ENCODE results near the gene LPCAT4. TPM values are rescaled to one million over a fixed set of nuclear protein-coding genes. Genes with fewer than 3 reads are reported as not detected.

LPCAT4 gene
- total and polyA plus RNA-seq, 4 donors, result 1.1 to 2.4 (median 1.8) TPM

DNA sequence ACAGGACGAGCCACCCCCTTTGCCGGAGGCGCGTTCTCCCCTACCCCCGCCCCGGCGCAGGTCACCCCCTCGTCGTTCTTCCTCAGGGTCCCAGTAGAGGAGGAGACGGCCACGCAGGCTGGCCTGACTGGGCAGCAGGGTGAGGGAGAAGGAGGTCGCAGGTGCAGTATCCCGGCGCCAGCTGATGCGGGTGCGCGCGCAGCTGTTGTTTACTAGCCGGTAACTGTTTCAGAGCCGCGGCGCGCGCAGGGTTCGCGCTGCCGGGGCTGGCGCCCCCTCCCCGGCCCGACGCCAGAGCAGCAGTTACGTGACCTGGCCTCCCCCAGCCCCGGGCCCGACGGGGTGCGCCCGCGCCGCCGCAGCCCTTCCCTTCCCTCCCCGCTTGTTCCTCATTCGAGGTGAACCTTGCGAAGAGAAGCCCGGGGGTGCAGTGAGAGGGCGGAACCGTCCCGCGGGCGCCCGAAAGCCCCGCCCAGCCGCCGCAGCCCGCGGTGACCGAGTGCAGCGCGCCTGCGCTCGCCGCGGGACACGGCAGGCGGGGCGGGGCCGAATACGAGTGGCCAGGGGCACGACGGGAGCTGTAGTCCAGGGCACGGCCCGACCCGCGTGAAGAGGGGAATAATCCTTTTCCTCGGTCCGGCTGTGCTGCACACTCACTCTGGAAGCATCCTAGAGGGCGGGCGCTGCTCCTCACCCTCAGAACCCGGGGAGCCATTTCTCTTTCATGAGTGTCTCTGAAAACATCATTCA is 29.3 kb downstream of the LPCAT4 start, which contains the start of gene SLC12A6:
Gene SLC12A6, minus strand, starts transcription at position 225 of the 750 bp plus-strand sequence. CDS start 1,101 bp downstream, outside the sequence.
- peaks cover 0 to 16% (median 10%) of the 10 kb centered on the region in 4 donors for H3K4me1 ChIP-seq (ENCODE audit: control insufficient read depth in 4 of 4, insufficient read depth in 4 of 4, low read length in 3 of 4)
- H3K36me3 ChIP-seq (ENCODE audit: control insufficient read depth in 4 of 4, insufficient read depth in 3 of 4, low read depth in 1 of 4, low read length in 3 of 4), result peaks cover 0 to 6% (median 1%) of the 10 kb centered on the region in 4 donors
- peak within 1 kb of the TSS; percentile 64 to 71 for H3K9ac ChIP-seq (ENCODE audit: low read depth in 1 of 2, low read length in 2 of 2)
- WGBS, result under 1% methylated on average over 78 of the region's 78 CpGs
- TF ChIP-seq FOXA2 (IDR thresholded peaks at IDR 0.05) (peak; percentile 19), TAF1 (conservative IDR thresholded peaks at IDR 0.05) (peak; percentile 20)
- TF ChIP-seq, protein P1, sequence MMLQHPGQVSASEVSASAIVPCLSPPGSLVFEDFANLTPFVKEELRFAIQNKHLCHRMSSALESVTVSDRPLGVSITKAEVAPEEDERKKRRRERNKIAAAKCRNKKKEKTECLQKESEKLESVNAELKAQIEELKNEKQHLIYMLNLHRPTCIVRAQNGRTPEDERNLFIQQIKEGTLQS (IDR thresholded peaks at IDR 0.05), result no peak
- DNase-seq (ENCODE audit: low spot score), result peak; percentile 91
- H3K9me3 ChIP-seq (ENCODE audit: control insufficient read depth in 4 of 4, low read length in 3 of 4), result no peaks in the 10 kb centered on the region
- peak within 1 kb of the TSS; percentile 73 to 92 for H3K27ac ChIP-seq (ENCODE audit: low read depth in 1 of 2, low read length in 2 of 2)
- H3K27me3 ChIP-seq (ENCODE audit: control insufficient read depth in 4 of 4, insufficient read depth in 4 of 4, low read length in 3 of 4), result no peaks in the 10 kb centered on the region
- H3K4me3 ChIP-seq (ENCODE audit: low read depth in 1 of 3, low read length in 3 of 3), result peak within 1 kb of the TSS; percentile 64 to 89 (median 80)

DNA sequence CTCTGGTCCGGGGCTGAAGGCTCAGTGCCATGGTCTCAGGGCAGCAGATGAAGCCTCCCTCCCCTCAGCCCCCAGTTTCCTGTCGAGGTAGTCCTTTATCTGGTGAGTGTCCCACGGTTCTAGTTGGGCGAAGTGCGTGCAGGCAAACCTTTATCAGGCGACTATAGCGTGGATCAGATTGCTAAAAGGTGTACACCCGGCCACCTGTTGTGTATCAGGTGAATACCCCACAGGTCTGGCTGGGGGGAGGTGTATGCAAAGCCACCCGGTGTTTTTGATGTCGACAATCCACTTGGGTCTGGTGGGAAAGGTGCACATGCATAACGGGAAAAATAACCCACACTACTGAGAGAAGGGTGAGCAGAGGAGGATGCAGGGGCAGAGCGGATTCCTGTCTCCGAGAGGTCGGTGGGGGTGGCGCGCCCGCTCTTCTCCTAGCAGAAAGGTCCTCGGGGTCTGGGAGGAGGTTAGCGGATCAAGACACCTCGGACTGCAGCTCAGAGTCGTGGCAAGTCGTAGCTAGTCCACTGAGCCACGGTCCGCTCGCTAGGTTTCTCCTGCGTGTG is 29.9 kb downstream of the LPCAT4 start:
- Histone ChIP-seq H3K36me3 (ENCODE audit: control insufficient read depth in 4 of 4, insufficient read depth in 3 of 4, low read depth in 1 of 4, low read length in 3 of 4) (peaks cover 0 to 6% (median 1%) of the 10 kb centered on the region in 4 donors), H3K4me3 (ENCODE audit: low read depth in 1 of 3, low read length in 3 of 3) (peak overlapping the region; percentile 64 to 89 (median 80)), H3K27ac (ENCODE audit: low read depth in 1 of 2, low read length in 2 of 2) (peak overlapping the region; percentile 73 to 92), H3K4me1 (ENCODE audit: control insufficient read depth in 4 of 4, insufficient read depth in 4 of 4, low read length in 3 of 4) (peaks cover 0 to 16% (median 10%) of the 10 kb centered on the region in 4 donors), H3K9me3 (ENCODE audit: control insufficient read depth in 4 of 4, low read length in 3 of 4) (no peaks in the 10 kb centered on the region), H3K27me3 (ENCODE audit: control insufficient read depth in 4 of 4, insufficient read depth in 4 of 4, low read length in 3 of 4) (no peaks in the 10 kb centered on the region), H3K9ac (ENCODE audit: low read depth in 1 of 2, low read length in 2 of 2) (peak overlapping the region; percentile 64 to 71)
- DNase-seq (ENCODE audit: low spot score), result no peak
- TF ChIP-seq SP1 (IDR thresholded peaks at IDR 0.05), result no peak
- TF ChIP-seq YY1 (IDR thresholded peaks at IDR 0.05), result no peak
- TF ChIP-seq, protein P2, sequence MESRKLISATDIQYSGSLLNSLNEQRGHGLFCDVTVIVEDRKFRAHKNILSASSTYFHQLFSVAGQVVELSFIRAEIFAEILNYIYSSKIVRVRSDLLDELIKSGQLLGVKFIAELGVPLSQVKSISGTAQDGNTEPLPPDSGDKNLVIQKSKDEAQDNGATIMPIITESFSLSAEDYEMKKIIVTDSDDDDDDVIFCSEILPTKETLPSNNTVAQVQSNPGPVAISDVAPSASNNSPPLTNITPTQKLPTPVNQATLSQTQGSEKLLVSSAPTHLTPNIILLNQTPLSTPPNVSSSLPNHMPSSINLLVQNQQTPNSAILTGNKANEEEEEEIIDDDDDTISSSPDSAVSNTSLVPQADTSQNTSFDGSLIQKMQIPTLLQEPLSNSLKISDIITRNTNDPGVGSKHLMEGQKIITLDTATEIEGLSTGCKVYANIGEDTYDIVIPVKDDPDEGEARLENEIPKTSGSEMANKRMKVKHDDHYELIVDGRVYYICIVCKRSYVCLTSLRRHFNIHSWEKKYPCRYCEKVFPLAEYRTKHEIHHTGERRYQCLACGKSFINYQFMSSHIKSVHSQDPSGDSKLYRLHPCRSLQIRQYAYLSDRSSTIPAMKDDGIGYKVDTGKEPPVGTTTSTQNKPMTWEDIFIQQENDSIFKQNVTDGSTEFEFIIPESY (IDR thresholded peaks at IDR 0.05), result no peak
- TF ChIP-seq HNF4G (IDR thresholded peaks at IDR 0.05), result no peak
- TF ChIP-seq NR2F2 (IDR thresholded peaks at IDR 0.05), result no peak
- TF ChIP-seq, protein P3, sequence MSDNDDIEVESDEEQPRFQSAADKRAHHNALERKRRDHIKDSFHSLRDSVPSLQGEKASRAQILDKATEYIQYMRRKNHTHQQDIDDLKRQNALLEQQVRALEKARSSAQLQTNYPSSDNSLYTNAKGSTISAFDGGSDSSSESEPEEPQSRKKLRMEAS (IDR thresholded peaks at IDR 0.05), result no peak
- TF ChIP-seq GABPA (IDR thresholded peaks at IDR 0.05 in 1 of 2, conservative IDR thresholded peaks at IDR 0.05 in 1 of 2), result no peak
- TF ChIP-seq FOXA2 (IDR thresholded peaks at IDR 0.05), result no peak
- no peak for TF ChIP-seq RXRA (IDR thresholded peaks at IDR 0.05)
- no peak for TF ChIP-seq EGR1 (IDR thresholded peaks at IDR 0.05; ENCODE audit: low read depth in 2 of 2)
- TF ChIP-seq, protein P4, sequence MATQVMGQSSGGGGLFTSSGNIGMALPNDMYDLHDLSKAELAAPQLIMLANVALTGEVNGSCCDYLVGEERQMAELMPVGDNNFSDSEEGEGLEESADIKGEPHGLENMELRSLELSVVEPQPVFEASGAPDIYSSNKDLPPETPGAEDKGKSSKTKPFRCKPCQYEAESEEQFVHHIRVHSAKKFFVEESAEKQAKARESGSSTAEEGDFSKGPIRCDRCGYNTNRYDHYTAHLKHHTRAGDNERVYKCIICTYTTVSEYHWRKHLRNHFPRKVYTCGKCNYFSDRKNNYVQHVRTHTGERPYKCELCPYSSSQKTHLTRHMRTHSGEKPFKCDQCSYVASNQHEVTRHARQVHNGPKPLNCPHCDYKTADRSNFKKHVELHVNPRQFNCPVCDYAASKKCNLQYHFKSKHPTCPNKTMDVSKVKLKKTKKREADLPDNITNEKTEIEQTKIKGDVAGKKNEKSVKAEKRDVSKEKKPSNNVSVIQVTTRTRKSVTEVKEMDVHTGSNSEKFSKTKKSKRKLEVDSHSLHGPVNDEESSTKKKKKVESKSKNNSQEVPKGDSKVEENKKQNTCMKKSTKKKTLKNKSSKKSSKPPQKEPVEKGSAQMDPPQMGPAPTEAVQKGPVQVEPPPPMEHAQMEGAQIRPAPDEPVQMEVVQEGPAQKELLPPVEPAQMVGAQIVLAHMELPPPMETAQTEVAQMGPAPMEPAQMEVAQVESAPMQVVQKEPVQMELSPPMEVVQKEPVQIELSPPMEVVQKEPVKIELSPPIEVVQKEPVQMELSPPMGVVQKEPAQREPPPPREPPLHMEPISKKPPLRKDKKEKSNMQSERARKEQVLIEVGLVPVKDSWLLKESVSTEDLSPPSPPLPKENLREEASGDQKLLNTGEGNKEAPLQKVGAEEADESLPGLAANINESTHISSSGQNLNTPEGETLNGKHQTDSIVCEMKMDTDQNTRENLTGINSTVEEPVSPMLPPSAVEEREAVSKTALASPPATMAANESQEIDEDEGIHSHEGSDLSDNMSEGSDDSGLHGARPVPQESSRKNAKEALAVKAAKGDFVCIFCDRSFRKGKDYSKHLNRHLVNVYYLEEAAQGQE (IDR thresholded peaks at IDR 0.05), result no peak
- TF ChIP-seq RAD21 (IDR thresholded peaks at IDR 0.05), result no peak
- TF ChIP-seq FOXA1 (IDR thresholded peaks at IDR 0.05), result no peak
- TF ChIP-seq, protein P5, sequence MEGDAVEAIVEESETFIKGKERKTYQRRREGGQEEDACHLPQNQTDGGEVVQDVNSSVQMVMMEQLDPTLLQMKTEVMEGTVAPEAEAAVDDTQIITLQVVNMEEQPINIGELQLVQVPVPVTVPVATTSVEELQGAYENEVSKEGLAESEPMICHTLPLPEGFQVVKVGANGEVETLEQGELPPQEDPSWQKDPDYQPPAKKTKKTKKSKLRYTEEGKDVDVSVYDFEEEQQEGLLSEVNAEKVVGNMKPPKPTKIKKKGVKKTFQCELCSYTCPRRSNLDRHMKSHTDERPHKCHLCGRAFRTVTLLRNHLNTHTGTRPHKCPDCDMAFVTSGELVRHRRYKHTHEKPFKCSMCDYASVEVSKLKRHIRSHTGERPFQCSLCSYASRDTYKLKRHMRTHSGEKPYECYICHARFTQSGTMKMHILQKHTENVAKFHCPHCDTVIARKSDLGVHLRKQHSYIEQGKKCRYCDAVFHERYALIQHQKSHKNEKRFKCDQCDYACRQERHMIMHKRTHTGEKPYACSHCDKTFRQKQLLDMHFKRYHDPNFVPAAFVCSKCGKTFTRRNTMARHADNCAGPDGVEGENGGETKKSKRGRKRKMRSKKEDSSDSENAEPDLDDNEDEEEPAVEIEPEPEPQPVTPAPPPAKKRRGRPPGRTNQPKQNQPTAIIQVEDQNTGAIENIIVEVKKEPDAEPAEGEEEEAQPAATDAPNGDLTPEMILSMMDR (IDR thresholded peaks at IDR 0.05; ENCODE audit: low read depth, low read length, missing input control), result no peak
- TF ChIP-seq JUND (IDR thresholded peaks at IDR 0.05), result no peak
- no peak for TF ChIP-seq TAF1 (conservative IDR thresholded peaks at IDR 0.05)
- TF ChIP-seq, protein P1 (IDR thresholded peaks at IDR 0.05), result no peak
- no peak for TF ChIP-seq HNF4A (conservative IDR thresholded peaks at IDR 0.05)
- WGBS, result 1% methylated on average over 26 of the region's 26 CpGs
